HG03066 (cell line): ENCODE results near the gene SUDS3.

Experiments
- ATAC-seq: cut with Tn5 transposase; IDR thresholded peaks from one replicate; pipeline ENCODE4 v1.9.1; 2021; ENCODE audit warnings: low read depth; ENCODE audit not compliant: unreplicated experiment

SUDS3 gene

GRCh38 chr12:118356809-118357256 lies 19.5 kb upstream of the SUDS3 start:
- no peak for ATAC-seq

- ATAC-seq = no peak
These were observed 18.9 kb upstream of the SUDS3 start for GRCh38 chr12:118357257-118358007.

- no peak for ATAC-seq
These were observed 18.4 kb upstream of the SUDS3 start for GRCh38 chr12:118358008-118358359.

- ATAC-seq = no peak
These were observed 17.5 kb upstream of the SUDS3 start for GRCh38 chr12:118358612-118359540.

GRCh38 chr12:118359541-118359915 lies 16.8 kb upstream of the SUDS3 start:
- no peak for ATAC-seq

- no peak for ATAC-seq
These were observed 15.3 kb upstream of the SUDS3 start for GRCh38 chr12:118361092-118361404.

- ATAC-seq = no peak
These were observed 14.5 kb upstream of the SUDS3 start for GRCh38 chr12:118361889-118362288.

GRCh38 chr12:118368821-118369220 lies 7.5 kb upstream of the SUDS3 start:
- ATAC-seq = no peak

GRCh38 chr12:118370601-118371000 lies 5.8 kb upstream of the SUDS3 start:
- ATAC-seq = no peak

GRCh38 chr12:118371321-118372282 lies 4.8 kb upstream of the SUDS3 start:
- no peak for ATAC-seq

GRCh38 chr12:118372541-118373495 lies 3.5 kb upstream of the SUDS3 start, which contains the start of gene TAOK3:
Gene TAOK3 (minus strand): TSS chr12:118372907. CDS start chr12:118255567, 117,340 bp downstream.
- peak; percentile 70 for ATAC-seq

GRCh38 chr12:118373616-118374015 lies 2.7 kb upstream of the SUDS3 start:
- no peak for ATAC-seq

GRCh38 chr12:118374126-118374725 lies 2.1 kb upstream of the SUDS3 start:
- no peak for ATAC-seq

GRCh38 chr12:118374909-118375308 lies 1.4 kb upstream of the SUDS3 start:
- no peak for ATAC-seq

- no peak for ATAC-seq
These were observed 1.0 kb upstream of the SUDS3 start for GRCh38 chr12:118375348-118375747.

GRCh38 chr12:118377021-118377883 lies 897 bp downstream of the SUDS3 start:
- no peak for ATAC-seq

GRCh38 chr12:118377884-118378470 lies 1.6 kb downstream of the SUDS3 start:
- no peak for ATAC-seq

GRCh38 chr12:118391424-118391823 lies 15.1 kb downstream of the SUDS3 start:
- no peak for ATAC-seq
